ENCODE results near the gene GFRA1.

DNA sequence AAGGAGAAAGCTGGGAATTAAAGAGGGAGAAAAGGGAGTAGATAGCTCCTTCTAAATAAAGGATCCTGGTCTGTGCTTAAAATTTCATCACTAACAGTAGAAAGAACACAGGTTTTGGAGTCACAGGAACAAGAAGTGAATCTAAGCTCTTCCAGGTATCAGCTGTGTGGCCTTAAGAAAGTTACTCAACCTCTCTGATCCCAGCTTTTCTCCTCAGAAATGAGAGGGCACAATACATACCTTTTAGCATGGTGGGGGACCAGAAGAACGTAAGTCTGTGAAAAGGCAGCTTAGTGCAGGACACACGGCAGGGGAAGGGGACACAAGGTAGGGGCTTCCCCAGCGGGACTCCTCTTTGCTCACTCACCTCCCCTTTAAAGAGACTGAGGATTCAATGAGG is 13.4 kb downstream of the GFRA1 start:
- TF ChIP-seq, protein P1, sequence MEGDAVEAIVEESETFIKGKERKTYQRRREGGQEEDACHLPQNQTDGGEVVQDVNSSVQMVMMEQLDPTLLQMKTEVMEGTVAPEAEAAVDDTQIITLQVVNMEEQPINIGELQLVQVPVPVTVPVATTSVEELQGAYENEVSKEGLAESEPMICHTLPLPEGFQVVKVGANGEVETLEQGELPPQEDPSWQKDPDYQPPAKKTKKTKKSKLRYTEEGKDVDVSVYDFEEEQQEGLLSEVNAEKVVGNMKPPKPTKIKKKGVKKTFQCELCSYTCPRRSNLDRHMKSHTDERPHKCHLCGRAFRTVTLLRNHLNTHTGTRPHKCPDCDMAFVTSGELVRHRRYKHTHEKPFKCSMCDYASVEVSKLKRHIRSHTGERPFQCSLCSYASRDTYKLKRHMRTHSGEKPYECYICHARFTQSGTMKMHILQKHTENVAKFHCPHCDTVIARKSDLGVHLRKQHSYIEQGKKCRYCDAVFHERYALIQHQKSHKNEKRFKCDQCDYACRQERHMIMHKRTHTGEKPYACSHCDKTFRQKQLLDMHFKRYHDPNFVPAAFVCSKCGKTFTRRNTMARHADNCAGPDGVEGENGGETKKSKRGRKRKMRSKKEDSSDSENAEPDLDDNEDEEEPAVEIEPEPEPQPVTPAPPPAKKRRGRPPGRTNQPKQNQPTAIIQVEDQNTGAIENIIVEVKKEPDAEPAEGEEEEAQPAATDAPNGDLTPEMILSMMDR (IDR thresholded peaks at IDR 0.05; ENCODE audit: low read length): no peak
- TF ChIP-seq EZH2 (IDR thresholded peaks at IDR 0.05; ENCODE audit: borderline replicate concordance, low read length): no peak

All from OCI-LY1 (cell line).